SK-N-MC (cell line): ENCODE results near the gene FBXL20.

ENCODE experiments used
- EZH2 ChIP-seq: fragments of 200-600 bp; sonication (generic); IDR thresholded peaks from one replicate; pipeline ENCODE4 v1.6.1; 2017; ENCODE audit warnings: antibody characterized with exemption
- FOXP2 ChIP-seq: optimal IDR thresholded peaks from 2 replicates; pipeline ENCODE3; 2011; ENCODE audit warnings: mild to moderate bottlenecking, moderate library complexity; ENCODE audit not compliant: insufficient read depth; ENCODE audit errors: extremely low read length, control extremely low read depth
- POLR2AphosphoS5 ChIP-seq: IDR thresholded peaks from 2 replicates; pipeline ENCODE4 v1.6.1; 2012; ENCODE audit warnings: mild to moderate bottlenecking, low read depth, low read length, borderline replicate concordance

- TF ChIP-seq POLR2AphosphoS5 (no peak), EZH2 (no peak), FOXP2 (no peak)
These were observed 148.5 kb downstream of the FBXL20 start for GRCh38 chr17:39252788-39253460.
